ENCODE results near the gene THSD7A. TPM values are rescaled to one million over a fixed set of nuclear protein-coding genes. Genes with fewer than 3 reads are reported as not detected.

THSD7A gene
- total RNA-seq, 2 experiments from 2014 or later = not detected

- POLR2A ChIA-PET = no interaction called here
- CTCF ChIA-PET = no interaction called here
Observed at GRCh38 chr7:11434366-11434765, 397.6 kb downstream of the THSD7A start.

- POLR2A ChIA-PET = no interaction called here
- CTCF ChIA-PET = no interaction called here
Observed at GRCh38 chr7:11430841-11431240, 401.2 kb downstream of the THSD7A start.

GRCh38 chr7:11430112-11430511 is 401.9 kb downstream of the THSD7A start:
- ChIA-PET POLR2A (no interaction called here), CTCF (no interaction called here)

- POLR2A ChIA-PET = no interaction called here
- CTCF ChIA-PET = no interaction called here
Observed at GRCh38 chr7:11428877-11429581, 403.0 kb downstream of the THSD7A start.

- ChIA-PET CTCF (no interaction called here), POLR2A (no interaction called here)
Observed at GRCh38 chr7:11427686-11428273, 404.2 kb downstream of the THSD7A start.

GRCh38 chr7:11424006-11424405 is 408.0 kb downstream of the THSD7A start:
- POLR2A ChIA-PET = no interaction called here
- CTCF ChIA-PET = no interaction called here

GRCh38 chr7:11420049-11420448 is 411.9 kb downstream of the THSD7A start:
- ChIA-PET CTCF (no interaction called here), POLR2A (no interaction called here)

GRCh38 chr7:11416641-11417458 is 415.1 kb downstream of the THSD7A start:
- POLR2A ChIA-PET = no interaction called here
- CTCF ChIA-PET = no interaction called here

- ChIA-PET POLR2A (no interaction called here), CTCF (no interaction called here)
Observed at GRCh38 chr7:11415101-11415500, 416.9 kb downstream of the THSD7A start.

- ChIA-PET CTCF (no interaction called here), POLR2A (no interaction called here)
Observed at GRCh38 chr7:11413901-11414300, 418.1 kb downstream of the THSD7A start.

GRCh38 chr7:11412036-11412435 is 420.0 kb downstream of the THSD7A start:
- POLR2A ChIA-PET = no interaction called here
- CTCF ChIA-PET = no interaction called here

GRCh38 chr7:11410656-11411644 is 421.0 kb downstream of the THSD7A start:
- ChIA-PET POLR2A (no interaction called here), CTCF (no interaction called here)

- POLR2A ChIA-PET = no interaction called here
Observed at GRCh38 chr7:11404355-11404754, 427.6 kb downstream of the THSD7A start.

GRCh38 chr7:11403781-11404180 is 428.2 kb downstream of the THSD7A start:
- CTCF ChIA-PET = no interaction called here
- POLR2A ChIA-PET = no interaction called here

More at GRCh38 chr7:11404355-11404754, 427.6 kb downstream of the THSD7A start:
- CTCF ChIA-PET = no interaction called here

- POLR2A ChIA-PET = no interaction called here
- CTCF ChIA-PET = no interaction called here
Observed at GRCh38 chr7:11394438-11394837, 437.6 kb downstream of the THSD7A start.

- ChIA-PET POLR2A (no interaction called here), CTCF (no interaction called here)
Observed at GRCh38 chr7:11379641-11380040, 452.4 kb downstream of the THSD7A start.

GRCh38 chr7:11376529-11376928 is 455.5 kb downstream of the THSD7A start:
- ChIA-PET CTCF (no interaction called here), POLR2A (no interaction called here)

GRCh38 chr7:11374629-11375028 is 457.4 kb downstream of the THSD7A start:
- ChIA-PET POLR2A (no interaction called here), CTCF (no interaction called here)

- ChIA-PET POLR2A (no interaction called here), CTCF (no interaction called here)
Observed at GRCh38 chr7:11373546-11374142, 458.4 kb downstream of the THSD7A start.

GRCh38 chr7:11369696-11370095 is 462.3 kb downstream of the THSD7A start:
- POLR2A ChIA-PET = no interaction called here

More at GRCh38 chr7:11369696-11370095, 462.3 kb downstream of the THSD7A start:
- CTCF ChIA-PET = no interaction called here
